SK-N-SH (cell line): ENCODE results near the gene FDPS. TPM values are rescaled to one million over a fixed set of nuclear protein-coding genes. Genes with fewer than 3 reads are reported as not detected.

Experiments used
- CTCF ChIA-PET: fragments of 300-600, 350-600 bp; formaldehyde crosslinking; extraction: SDS; loops from one replicate; lab custom pipeline; 2021; lab: Yijun Ruan, JAX
- POLR2A ChIA-PET: fragments of 350-600 bp; sonication (Branson Sonifier 250); formaldehyde crosslinking; extraction: SDS; loops from one replicate; lab custom pipeline; 2020; ENCODE audit warnings: antibody characterized with exemption, inconsistent platforms; lab: Yijun Ruan, JAX
- DNase-seq: peaks from one replicate; pipeline ENCODE4 v3.0.0; 2012
- H2AFZ ChIP-seq: fragments of 200-600 bp; sonication (generic); 2 replicates; pipeline ENCODE4 v1.8.1; 2016; ENCODE audit warnings: antibody characterized with exemption, mild to moderate bottlenecking, low read depth
- H3F3A ChIP-seq: fragments of 200-600 bp; sonication (generic); replicated peaks from 2 replicates; pipeline ENCODE3; 2016; ENCODE audit warnings: antibody characterized with exemption, mild to moderate bottlenecking; ENCODE audit not compliant: insufficient read depth
- H3K27ac ChIP-seq, 2 experiments: fragments of 200-500 bp in 1 of 2; fragments of 200-600 bp in 1 of 2; sonication (Bioruptor generic) in 1 of 2; sonication (generic), shearing (Covaris generic) in 1 of 2; 2 replicates each; pipeline versions ENCODE4 v1.5.1 to v1.6.1; 2014 to 2016; ENCODE audit warnings: low read depth in 2 of 2, inconsistent platforms in 1 of 2, low read length in 1 of 2, mild to moderate bottlenecking in 1 of 2, mixed read lengths in 1 of 2
- H3K27me3 ChIP-seq: fragments of 200-600 bp; sonication (generic), shearing (Covaris generic); 2 replicates; pipeline ENCODE4 v1.6.1; 2016; ENCODE audit warnings: mixed run types; ENCODE audit not compliant: insufficient read depth
- H3K36me3 ChIP-seq, 2 experiments: fragments of 200-500 bp in 1 of 2; fragments of 200-600 bp in 1 of 2; sonication (Bioruptor generic) in 1 of 2; sonication (generic) in 1 of 2; replicated peaks in 1 of 2; 2 replicates each; pipeline versions ENCODE3 to v1.5.1; 2014 to 2016; ENCODE audit warnings: low read length in 1 of 2, mild to moderate bottlenecking in 1 of 2; ENCODE audit not compliant: insufficient read depth in 2 of 2, control insufficient read depth in 1 of 2
- H3K4me1 ChIP-seq, 2 experiments: fragments of 200-500 bp in 1 of 2; fragments of 200-600 bp in 1 of 2; sonication (Bioruptor generic) in 1 of 2; sonication (generic), shearing (Covaris generic) in 1 of 2; 2 replicates each; pipeline versions ENCODE4 v1.5.1 to v1.6.1; 2014 to 2016; ENCODE audit warnings: low read depth in 1 of 2, low read length in 1 of 2, mixed run types in 1 of 2; ENCODE audit not compliant: insufficient read depth in 2 of 2, control insufficient read depth in 1 of 2
- H3K4me2 ChIP-seq: fragments of 200-600 bp; sonication (generic), shearing (Covaris generic); 2 replicates; pipeline ENCODE4 v1.6.1; 2017; ENCODE audit warnings: mixed run types
- H3K4me3 ChIP-seq, 2 experiments: fragments of 200-500 bp in 1 of 2; fragments of 200-600 bp in 1 of 2; sonication (Bioruptor generic) in 1 of 2; sonication (generic), shearing (Covaris generic) in 1 of 2; 2 replicates each; pipeline versions ENCODE4 v1.5.1 to v1.8.1; 2014 to 2016; ENCODE audit warnings: low read depth in 2 of 2, inconsistent platforms in 1 of 2, low read length in 1 of 2, mild to moderate bottlenecking in 1 of 2, mixed read lengths in 1 of 2, moderate library complexity in 1 of 2
- H3K79me2 ChIP-seq: fragments of 200-600 bp; sonication (generic); 2 replicates; pipeline ENCODE4 v1.8.1; 2017; ENCODE audit warnings: mild to moderate bottlenecking; ENCODE audit not compliant: insufficient read depth
- H3K9ac ChIP-seq: fragments of 200-600 bp; sonication (generic); 2 replicates; pipeline ENCODE4 v1.6.1; 2017; ENCODE audit warnings: mixed run types
- H3K9me2 ChIP-seq: fragments of 200-600 bp; sonication (generic); 2 replicates; pipeline ENCODE4 v1.6.1; 2017; ENCODE audit warnings: mixed run types
- H3K9me3 ChIP-seq: fragments of 200-600 bp; sonication (generic); 2 replicates; pipeline ENCODE4 v1.6.1; 2017; ENCODE audit warnings: mixed run types, mild to moderate bottlenecking, moderate library complexity
- H4K20me1 ChIP-seq: fragments of 200-600 bp; sonication (generic); 2 replicates; pipeline ENCODE4 v1.6.1; 2017; ENCODE audit warnings: mild to moderate bottlenecking, mixed run types; ENCODE audit not compliant: insufficient read depth
- CHD2 ChIP-seq: fragments of 150-350 bp; IDR thresholded peaks from 2 replicates; pipeline ENCODE4 v1.6.1; 2018; ENCODE audit warnings: low read length; ENCODE audit not compliant: partially characterized antibody
- EP300 ChIP-seq, 2 experiments: IDR thresholded peaks; 2 replicates each; pipeline versions ENCODE4 v1.4.0 to v1.6.1; 2012; ENCODE audit warnings: borderline replicate concordance in 1 of 2, low read depth in 1 of 2, low read length in 1 of 2
- EZH2phosphoT487 ChIP-seq: fragments of 200-600 bp; sonication (generic); IDR thresholded peaks from 2 replicates; pipeline ENCODE4 v1.6.1; 2017; ENCODE audit warnings: low read depth, mixed run types, mild to moderate bottlenecking, antibody characterized with exemption, moderate library complexity, borderline replicate concordance
- FOXJ3 ChIP-seq: sonication (generic); formaldehyde crosslinking; IDR thresholded peaks from 2 replicates; pipeline ENCODE4 v1.5.1; 2020; ENCODE audit warnings: mild to moderate bottlenecking, missing genetic modification reagents
- FOXM1 ChIP-seq: IDR thresholded peaks from 2 replicates; pipeline ENCODE4 v1.4.0; 2012; ENCODE audit warnings: low read depth, mild to moderate bottlenecking
- JUND ChIP-seq: IDR thresholded peaks from 2 replicates; pipeline ENCODE4 v1.4.0; 2012
- MAX ChIP-seq: IDR thresholded peaks from 2 replicates; pipeline ENCODE4 v1.4.0; 2012; ENCODE audit warnings: low read depth
- MXI1 ChIP-seq: IDR thresholded peaks from 2 replicates; pipeline ENCODE4 v1.6.1; 2012; ENCODE audit warnings: mild to moderate bottlenecking, low read depth, low read length, improper control_type of control experiment
- RCOR1 ChIP-seq: fragments of 150-350 bp; IDR thresholded peaks from 2 replicates; pipeline ENCODE4 v1.6.1; 2017; ENCODE audit warnings: antibody characterized with exemption, low read length
- RFX5 ChIP-seq: IDR thresholded peaks from 2 replicates; pipeline ENCODE4 v1.6.1; 2012; ENCODE audit warnings: mild to moderate bottlenecking, improper control_type of control experiment, low read length
- SIN3A ChIP-seq: IDR thresholded peaks from 2 replicates; pipeline ENCODE4 v1.6.1; 2012; ENCODE audit warnings: low read depth, mild to moderate bottlenecking, low read length, moderate library complexity, borderline replicate concordance
- SMC3 ChIP-seq: IDR thresholded peaks from 2 replicates; pipeline ENCODE4 v1.6.1; 2012; ENCODE audit warnings: low read depth, low read length, improper control_type of control experiment
- TAF1 ChIP-seq: IDR thresholded peaks from 2 replicates; pipeline ENCODE4 v1.6.1; 2012; ENCODE audit warnings: low read depth, mild to moderate bottlenecking, low read length, moderate library complexity, borderline replicate concordance
- YY1 ChIP-seq: IDR thresholded peaks from 2 replicates; pipeline ENCODE4 v1.4.0; 2012; ENCODE audit warnings: low read depth, mild to moderate bottlenecking
- WGBS: methylation state at CpG from one replicate; pipeline ENCODE4 v1.1.6; 2017; ENCODE audit warnings: low lambda C conversion rate; 5-methylcytosine and 5-hydroxymethylcytosine counted together
- polyA plus RNA-seq, 3 experiments: library from polyadenylated mRNA; depleted of rRNA; stranded (reverse); fragments of >200 nt; gene quantifications; 2 replicates each; pipeline ENCODE4 v1.2.3, GENCODE V29; 2012
- TF ChIP-seq, protein P1 (sequence below): fragments of 150-350 bp; IDR thresholded peaks from 2 replicates; pipeline ENCODE4 v1.6.1; 2017; ENCODE audit warnings: antibody characterized with exemption, low read length, low read depth, borderline replicate concordance

The FDPS gene
- polyA plus RNA-seq, 1 of the 3 experiments (the other 2 are of a cell fraction): 126 TPM

- Histone ChIP-seq H3K36me3 (no peaks in the 10 kb centered on the region), H3K9ac (no peak overlapping the region), H3K4me2 (no peak overlapping the region), H3K9me2 (no peaks in the 10 kb centered on the region), H3K79me2 (no peaks in the 10 kb centered on the region), H3K4me1 (no peaks in the 10 kb centered on the region), H2AFZ (no peak overlapping the region), H4K20me1 (no peaks in the 10 kb centered on the region), H3K27me3 (no peaks in the 10 kb centered on the region), H3F3A (no peaks in the 10 kb centered on the region), H3K27ac (no peak overlapping the region), H3K4me3 (no peak overlapping the region), H3K9me3 (no peaks in the 10 kb centered on the region)
- TF ChIP-seq FOXM1: no peak
- no peak for TF ChIP-seq RFX5
- no peak for TF ChIP-seq RCOR1
- TF ChIP-seq JUND: no peak
- no peak for TF ChIP-seq MAX
- TF ChIP-seq CHD2: no peak
- no peak for TF ChIP-seq TAF1
- POLR2A ChIA-PET: no interaction called here
- DNase-seq: no peak
- 81% methylated on average over 8 of the region's 8 CpGs for WGBS
- CTCF ChIA-PET: interaction anchor here (1.0 to 2.9 kb wide), 2 partner anchors 22 to 50 kb away, joined by 4 to 15 read pairs; no protein-coding TSS in a partner anchor
Observed at GRCh38 chr1:155300024-155300423, 8.6 kb upstream of the FDPS start.

DNA sequence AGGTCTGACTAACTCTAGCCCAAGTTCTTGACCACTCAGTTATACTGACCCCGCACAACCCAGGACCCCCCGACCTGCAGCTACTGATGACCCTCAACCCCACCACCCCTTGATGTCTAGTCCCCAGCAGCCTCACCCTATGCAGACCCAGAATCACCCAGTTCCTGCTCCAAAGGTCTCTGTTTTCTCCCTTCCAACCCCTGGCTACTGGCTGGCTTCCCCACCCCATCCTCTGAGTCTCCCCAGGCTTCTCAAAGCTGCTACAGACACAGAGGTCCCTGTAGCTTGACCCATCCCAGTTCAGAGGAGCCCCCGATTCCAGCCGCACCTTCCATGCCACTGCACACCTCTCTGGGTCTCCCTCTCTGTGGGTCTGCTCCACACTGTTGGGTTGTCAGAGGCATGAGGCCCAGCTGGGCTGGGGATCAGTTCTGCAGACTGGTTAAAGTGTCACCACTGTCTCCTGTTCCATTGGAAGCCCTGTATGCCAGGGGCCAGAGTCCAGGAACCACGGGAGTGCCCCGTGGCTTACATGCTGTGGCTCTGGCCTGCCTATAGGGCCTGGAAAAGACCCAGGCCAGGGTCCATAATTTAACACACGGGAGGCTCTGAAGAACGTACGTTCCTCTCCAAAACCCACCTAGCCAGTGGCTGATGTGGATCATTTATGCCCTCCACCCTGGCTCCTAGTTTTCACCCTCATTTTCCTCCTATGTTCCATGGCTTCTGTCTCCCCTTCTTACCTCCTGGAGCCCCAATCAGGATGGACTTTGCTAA lies 7.9 kb upstream of the FDPS start:
- no peak for DNase-seq
- no peaks in the 10 kb centered on the region for H3K36me3 ChIP-seq

More for the DNA sequence above, 7.9 kb upstream of the FDPS start:
- no peaks in the 10 kb centered on the region for H3K9me2 ChIP-seq
- no peak overlapping the region for H3K4me3 ChIP-seq
- no peaks in the 10 kb centered on the region for H3F3A ChIP-seq
- no peaks in the 10 kb centered on the region for H4K20me1 ChIP-seq
- no peak overlapping the region for H3K9ac ChIP-seq
- POLR2A ChIA-PET: no interaction called here
- no peak overlapping the region for H2AFZ ChIP-seq
- TF ChIP-seq, protein P1, sequence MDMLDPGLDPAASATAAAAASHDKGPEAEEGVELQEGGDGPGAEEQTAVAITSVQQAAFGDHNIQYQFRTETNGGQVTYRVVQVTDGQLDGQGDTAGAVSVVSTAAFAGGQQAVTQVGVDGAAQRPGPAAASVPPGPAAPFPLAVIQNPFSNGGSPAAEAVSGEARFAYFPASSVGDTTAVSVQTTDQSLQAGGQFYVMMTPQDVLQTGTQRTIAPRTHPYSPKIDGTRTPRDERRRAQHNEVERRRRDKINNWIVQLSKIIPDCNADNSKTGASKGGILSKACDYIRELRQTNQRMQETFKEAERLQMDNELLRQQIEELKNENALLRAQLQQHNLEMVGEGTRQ: no peak
- TF ChIP-seq MXI1 (no peak), EP300 (IDR thresholded peaks at IDR 0.05; ENCODE audit: borderline replicate concordance in 1 of 2, low read depth in 1 of 2, low read length in 1 of 2) (no peak), SMC3 (no peak), FOXJ3 (CRISPR knock-in tag) (no peak), FOXM1 (no peak), SIN3A (no peak), EZH2phosphoT487 (no peak), YY1 (no peak)
- H3K27ac ChIP-seq: no peak overlapping the region
- no peak overlapping the region for H3K4me2 ChIP-seq
- H3K27me3 ChIP-seq: no peaks in the 10 kb centered on the region
- H3K9me3 ChIP-seq: no peaks in the 10 kb centered on the region
- CTCF ChIA-PET: interaction anchor here (1.0 to 2.9 kb wide), 3 partner anchors 9 to 50 kb away, joined by 3 to 15 read pairs (median 4); no protein-coding TSS in a partner anchor
- WGBS: 70% methylated on average over 8 of the region's 9 CpGs
- H3K4me1 ChIP-seq: no peaks in the 10 kb centered on the region
- no peaks in the 10 kb centered on the region for H3K79me2 ChIP-seq
